Activated CD8-positive, alpha-beta memory T cell treated with anti-CD3 and anti-CD28 coated beads for 24 hours (primary cell): Measurements from ENCODE around the gene TMCO1.
"Not testable (repeated sequence)": the region's sequence is repeated elsewhere in the genome, so short reads cannot be mapped to it uniquely, and the experiment has no call there.

ENCODE experiments used
- DNase-seq: peaks from one replicate; pipeline ENCODE4 v3.0.0-alpha.2; 2020

The TMCO1 gene, protein sequence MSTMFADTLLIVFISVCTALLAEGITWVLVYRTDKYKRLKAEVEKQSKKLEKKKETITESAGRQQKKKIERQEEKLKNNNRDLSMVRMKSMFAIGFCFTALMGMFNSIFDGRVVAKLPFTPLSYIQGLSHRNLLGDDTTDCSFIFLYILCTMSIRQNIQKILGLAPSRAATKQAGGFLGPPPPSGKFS

DNA sequence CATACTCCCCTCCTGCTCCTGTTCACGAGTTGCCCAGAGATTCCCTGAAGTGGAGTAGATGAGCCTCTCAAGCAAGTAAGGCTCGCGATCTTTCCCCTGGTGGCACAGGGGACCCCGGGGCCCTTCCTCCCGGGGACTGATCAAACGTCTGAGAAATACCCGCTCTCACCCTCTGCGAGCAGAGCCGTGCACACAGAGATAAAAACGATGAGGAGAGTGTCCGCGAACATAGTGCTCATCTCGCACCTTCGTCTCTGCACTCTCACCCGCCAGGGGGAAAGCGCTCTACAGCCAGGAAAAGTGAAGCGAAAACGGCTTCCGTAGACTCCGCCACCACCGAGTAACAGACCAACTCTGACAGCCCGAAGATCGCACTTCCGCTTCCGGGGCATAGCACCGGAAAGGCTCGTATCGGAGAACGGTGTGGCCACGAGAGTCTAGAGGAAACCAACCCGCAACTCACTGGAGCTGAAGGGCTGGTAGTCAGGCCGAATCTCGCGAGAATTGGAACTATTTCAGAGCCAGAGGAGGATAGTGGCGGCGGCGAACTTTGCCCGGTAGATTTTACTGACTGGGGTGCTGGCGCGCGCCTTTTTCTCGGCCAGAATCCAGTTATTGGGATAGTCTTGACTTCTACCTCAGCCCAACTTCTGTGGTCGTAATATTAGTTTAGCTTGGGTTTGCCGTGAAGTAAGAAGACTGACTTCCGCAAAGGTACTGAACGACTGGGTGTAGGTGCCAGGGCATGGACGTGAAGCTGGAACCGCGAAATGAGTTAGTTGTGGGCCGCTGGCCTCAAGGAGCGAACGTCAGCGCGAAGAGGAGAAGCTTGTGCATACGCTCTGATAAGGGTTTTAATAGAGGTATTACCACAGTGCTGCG, at the start of gene TMCO1:
Gene TMCO1 (minus strand): TSS at position 356 of the 882 bp plus-strand sequence. CDS start 117 bp downstream, at position 239.
- peak; percentile 92 for DNase-seq

DNA sequence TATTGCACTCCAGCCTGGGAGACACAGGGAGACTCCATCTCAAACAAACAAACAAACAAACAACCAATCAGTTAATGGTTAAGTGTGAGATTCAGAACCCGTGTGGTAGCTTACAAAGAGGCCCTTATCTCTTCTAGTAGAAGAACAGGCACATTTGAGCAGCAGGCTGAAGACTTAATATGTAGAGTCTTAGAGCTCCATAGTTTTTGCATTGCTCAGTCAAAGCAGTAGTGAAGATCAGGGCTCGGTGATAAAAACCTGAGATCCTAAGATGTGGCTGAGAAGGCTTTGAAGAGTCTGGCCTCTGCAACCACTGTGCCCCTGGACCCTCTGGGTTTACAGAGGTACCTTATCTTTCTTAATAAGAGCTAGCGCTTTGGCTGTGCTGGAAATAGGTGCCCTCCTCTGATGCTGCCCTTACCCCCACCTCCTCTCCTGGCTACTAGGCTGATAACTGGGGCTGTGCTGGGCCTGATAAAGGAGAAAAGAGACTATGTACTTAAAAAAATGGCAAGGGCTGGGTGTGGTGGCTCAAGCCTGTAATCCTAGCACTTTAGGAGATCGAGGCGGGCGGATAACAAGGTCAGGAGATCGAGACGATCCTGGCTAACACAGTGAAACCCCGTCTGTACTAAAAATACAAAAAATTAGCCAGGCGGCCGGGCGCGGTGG, 48.3 kb upstream of the TMCO1 start:
- no peak for DNase-seq

DNA sequence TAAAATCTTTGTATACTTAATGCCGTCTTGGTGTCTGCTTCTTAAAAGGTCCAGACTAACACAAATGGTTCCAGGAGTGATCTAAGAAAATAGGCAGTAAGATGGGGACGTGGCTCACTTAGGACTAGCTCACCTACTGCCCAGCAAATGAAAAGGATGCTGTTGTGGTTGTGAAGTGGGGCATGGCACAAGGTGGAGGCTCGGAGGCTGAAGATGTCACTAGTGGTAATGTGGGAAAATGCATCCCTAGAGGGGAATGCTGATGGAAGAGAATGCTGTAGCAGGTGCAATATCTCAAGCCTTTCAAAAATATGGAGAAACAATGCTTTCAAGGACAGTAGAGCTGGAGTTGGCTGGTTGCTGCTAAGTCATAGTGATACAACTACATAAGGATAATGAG, 47.5 kb upstream of the TMCO1 start:
- DNase-seq = no peak

DNA sequence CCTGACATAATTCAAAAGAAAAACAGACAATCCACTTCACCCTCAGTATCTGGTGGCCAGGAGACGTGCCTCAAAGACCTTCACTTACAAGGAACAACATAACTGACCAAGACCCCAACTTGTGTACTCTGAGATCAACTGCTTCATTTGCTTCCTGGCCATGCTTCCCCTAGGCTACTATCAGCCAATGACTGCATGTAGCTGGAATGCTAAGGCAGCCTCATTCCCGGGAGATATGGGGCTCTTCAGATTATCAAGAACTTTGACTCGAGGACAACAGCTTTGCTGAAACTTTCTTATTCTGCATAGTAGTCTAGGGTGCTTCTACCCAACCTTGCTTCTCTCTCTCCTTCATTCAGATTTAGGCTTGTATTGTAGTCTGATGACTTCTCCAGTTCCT, 47.1 kb upstream of the TMCO1 start:
- DNase-seq = no peak

DNA sequence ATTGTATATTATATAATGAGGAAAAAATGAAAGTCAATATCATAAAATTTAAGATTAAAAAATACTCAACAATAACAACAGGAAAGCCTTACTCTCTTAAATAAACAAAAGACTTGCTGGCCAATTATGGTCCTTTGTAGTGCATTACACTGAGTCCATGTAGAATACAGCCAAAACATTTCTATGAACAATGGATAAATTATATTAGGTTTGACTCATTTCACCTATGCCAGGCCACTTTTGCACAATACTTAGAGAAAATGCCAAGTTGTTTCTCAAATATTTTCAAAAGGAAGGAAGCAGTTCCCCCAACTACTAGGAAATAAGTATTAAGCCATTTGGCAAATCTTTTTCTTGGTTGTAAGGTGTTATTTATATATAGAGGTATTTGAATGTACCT, 38.9 kb upstream of the TMCO1 start:
- no peak for DNase-seq

DNA sequence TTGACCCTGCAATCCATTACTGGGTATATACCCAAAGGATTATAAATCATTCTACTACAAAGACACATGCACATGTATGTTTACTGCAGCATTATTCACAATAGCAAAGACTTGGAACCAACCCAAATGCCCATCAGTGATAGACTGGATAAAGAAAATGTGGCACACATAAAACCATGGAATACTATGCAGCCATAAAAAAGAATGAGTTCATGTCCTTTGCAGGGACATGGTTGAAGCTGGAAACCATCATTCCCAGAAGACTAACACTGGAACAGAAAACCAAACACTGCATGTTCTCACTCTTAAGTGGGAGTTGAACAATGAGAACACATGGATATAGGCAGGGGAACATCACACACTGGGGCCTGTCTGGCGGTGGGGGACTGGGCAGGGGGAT, 35.8 kb upstream of the TMCO1 start:
- not testable (repeated sequence) for DNase-seq

DNA sequence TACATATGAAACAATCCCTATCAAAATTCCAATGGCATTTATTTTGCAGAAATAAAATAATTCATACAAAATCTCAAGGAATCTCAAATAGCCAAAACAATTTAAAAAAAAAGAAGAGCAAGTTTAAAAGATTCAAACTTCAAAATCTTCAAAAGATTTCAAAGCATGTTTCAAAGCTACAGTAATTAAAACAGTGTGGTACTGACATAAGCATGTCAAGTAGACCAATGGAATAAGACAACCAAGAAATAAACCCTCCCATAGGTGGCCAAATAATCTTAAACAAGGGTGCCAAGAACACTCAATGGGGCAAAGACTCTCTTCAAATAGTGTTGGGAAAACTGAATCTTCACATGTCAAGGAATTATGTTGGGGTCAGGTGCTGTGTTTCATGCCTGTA, 30.7 kb upstream of the TMCO1 start:
- no peak for DNase-seq

DNA sequence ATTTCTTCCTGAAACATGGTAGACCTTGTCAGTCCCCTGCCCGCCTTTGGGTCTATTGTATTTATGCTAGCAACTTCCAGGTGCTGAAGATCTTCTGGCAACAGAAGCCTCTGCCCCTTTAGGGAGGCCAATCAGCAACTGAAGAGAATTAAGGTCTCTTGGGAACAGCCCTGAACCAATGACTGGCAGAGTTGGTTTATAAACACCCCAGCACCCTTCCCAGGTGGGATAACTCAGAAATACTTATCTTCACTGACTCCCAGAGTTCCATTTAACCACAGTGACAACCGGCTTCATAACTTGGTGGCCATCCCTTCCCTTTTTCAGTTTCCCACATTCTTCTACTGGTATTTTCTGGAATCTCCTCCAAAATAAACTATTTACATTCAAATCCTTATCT, 27.2 kb upstream of the TMCO1 start:
- no peak for DNase-seq

DNA sequence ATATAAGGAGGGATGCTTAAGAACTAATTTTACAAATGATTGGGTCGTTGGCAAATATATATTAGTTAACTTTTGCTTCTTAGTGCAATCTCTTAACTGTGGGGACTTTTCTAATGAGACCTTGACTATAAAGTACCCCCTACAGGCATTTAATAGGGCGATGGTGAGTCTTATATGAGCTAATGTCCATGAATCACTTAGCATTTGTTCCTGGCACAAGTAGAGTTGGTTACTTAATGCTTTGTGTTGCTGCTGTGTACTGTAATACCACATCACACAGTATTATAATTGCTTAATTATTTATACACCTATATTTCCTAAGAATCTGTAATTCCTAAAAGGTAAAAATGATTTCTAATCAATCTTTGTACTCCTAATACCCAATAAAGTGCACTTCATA, 25.3 kb upstream of the TMCO1 start:
- DNase-seq = no peak

DNA sequence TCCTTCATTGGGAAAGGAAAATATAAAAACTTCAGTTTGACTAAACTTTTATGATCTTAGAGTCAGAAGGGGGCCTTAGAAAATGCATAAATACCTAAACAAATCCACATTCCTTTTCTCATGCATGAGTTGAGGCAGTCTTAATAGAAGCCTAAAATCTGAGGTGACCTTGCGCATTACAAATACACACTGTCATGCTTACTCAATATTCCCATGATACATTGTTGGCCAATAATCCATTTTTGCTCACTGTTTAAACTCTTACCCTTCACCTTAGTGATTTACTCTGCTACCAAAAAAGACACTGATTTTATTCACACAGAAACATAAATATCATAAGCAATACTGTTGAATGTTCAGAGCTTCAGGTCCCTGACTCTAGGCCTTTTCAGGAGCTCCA, 19.1 kb upstream of the TMCO1 start:
- DNase-seq = no peak

DNA sequence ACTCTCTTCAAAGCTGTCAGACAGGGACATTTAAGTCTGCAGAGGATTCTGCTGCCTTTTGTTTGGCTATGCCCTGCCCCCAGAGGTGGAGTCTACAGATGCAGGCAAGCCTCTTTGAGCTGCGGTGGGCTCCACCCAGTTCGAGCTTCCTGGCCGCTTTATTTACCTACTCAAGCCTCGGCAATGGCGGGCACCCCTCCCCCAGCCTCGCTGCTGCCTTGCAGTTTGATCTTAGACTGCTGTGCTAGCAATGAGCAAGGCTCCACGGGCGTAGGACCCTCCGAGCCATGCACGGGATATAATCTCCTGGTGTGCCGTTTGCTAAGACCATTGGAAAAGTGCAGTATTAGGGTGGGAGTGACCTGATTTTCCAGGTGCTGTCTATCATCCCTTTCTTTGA, 14.9 kb upstream of the TMCO1 start:
- DNase-seq = not testable (repeated sequence)

DNA sequence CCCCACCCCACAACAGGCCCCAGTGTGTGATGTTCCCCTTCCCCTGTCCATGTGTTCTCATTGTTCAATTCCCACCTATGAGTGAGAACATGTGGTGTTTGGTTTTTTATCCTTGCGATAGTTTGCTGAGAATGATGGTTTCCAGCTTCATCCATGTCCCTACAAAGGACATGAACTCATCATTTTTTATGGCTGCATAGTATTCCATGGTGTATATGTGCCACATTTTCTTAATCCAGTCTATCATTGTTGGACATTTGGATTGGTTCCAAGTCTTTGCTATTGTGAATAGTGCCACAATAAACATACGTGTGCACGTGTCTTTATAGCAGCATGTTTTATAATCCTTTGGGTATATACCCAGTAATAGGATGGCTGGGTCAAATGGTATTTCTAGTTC, 9.5 kb upstream of the TMCO1 start:
- DNase-seq = not testable (repeated sequence)

DNA sequence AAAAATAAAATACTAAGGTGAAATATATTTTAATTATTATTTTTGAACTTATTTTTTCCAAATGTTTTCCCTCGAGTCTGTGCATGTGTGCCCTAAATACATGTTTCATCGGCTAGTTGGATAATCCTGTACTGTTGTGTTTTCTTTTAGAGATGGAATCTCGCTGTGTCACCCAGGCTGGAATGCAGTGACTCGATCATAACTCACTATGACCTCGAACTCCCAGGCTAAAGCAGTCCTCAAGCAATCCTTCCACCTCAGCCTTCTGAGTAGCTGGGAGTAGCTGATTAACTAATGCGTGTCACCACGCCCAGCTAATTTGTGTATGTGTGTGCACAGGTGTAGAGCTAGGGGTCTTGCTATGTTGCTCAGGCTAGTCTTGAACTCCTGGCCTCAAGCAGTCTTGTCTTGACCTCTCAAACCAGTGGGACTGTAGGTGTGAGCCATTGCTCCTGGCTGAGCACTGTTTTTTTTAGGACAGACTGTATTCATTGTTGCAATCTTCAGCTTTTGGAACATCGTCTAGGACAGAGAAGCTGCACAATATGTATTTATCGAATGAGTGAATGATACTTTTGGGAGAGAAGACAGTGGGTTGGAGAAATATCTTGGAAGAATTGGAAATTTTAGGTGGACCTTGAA, 4.8 kb upstream of the TMCO1 start:
- no peak for DNase-seq

DNA sequence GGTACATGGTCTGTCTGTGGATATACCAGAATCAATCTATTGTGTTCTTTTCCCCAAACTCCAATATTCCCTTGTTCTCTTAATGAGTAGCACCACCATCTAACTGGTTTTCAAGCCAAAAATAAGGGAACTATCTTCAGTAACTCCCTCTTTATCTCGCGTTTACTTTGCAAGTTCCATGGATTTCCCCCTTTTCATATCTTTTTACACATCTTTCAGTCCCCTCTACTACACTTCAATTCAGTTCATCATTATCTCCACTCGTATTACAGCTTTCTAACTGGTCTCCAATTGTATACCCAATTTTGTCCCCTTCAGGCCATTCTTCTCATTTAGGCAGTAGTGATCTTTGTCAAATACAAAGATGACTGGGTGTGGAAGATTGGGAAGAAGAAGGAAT, 4.1 kb upstream of the TMCO1 start:
- no peak for DNase-seq

DNA sequence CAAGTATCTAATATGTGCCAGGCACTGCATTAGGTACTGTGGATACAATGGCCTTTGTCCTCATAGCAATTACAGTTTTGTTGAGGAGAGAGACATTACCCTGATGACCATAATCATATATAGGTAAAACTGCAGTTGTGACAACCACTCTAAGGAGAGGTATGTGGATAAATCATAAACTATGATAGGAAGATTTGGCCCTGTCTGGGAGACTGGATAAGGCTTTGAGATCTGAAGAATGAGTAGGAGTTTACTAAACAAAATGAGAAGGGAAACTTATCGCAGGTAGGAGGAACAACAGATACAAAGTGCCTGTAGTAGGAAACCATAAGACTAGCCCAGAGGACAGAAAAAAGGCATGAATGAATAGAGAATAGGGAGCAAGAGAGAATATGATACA, 4.4 kb downstream of the TMCO1 start:
- DNase-seq = no peak

DNA sequence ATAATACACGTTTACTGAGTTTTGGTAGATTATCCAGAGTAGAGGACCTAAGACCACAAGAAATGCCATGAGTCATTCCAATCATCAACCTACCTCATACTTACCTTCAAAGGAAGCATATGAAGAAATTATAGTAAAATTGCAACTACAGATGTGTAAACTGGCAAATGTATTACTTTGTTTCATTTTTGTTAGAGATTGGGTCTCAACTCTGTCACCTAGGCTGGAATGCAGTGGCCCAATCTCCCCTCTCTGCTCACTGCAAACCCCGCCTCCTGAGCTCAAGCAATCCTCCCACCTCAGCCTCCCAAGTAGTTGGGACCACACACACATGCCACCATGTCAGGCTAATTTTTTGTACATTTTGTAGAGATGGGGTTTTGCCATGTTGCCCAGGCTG, 5.2 kb downstream of the TMCO1 start:
- no peak for DNase-seq

DNA sequence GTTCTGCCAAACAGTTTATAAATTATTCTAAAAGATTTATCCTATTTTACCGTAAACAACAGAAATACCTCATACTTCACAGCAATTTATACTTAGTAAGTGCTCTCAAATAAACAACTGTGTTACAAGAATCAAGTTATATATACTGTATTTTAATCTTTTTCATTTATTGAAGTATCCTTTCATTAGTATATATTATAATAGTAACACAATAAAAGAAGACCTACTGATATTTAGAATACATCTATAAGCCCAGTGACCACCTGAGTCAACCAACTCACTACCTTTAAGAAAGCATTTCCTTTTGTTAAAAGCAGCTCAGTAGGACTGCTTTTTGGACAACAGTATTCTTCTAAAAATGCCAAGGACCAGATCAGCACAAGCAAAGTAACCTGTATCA, 5.9 kb downstream of the TMCO1 start:
- DNase-seq = no peak

DNA sequence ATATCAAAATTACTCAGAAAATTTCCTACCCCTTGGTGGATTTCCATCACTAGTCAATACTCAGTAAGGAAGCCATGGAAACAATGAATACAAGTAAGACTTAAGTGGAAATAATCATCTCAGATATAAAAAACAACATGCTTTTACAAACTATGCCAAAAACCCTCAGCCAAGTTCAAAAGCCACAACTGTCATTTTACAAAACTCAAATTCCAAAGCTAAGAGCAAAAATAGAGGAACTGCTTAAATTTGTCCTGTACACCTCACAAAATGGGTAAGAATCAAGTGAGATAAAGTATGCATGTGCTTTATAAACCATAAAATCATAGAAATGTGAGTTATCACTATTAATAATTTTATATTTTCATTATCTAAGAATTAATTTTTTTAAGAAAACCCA, 9.6 kb downstream of the TMCO1 start:
- no peak for DNase-seq

DNA sequence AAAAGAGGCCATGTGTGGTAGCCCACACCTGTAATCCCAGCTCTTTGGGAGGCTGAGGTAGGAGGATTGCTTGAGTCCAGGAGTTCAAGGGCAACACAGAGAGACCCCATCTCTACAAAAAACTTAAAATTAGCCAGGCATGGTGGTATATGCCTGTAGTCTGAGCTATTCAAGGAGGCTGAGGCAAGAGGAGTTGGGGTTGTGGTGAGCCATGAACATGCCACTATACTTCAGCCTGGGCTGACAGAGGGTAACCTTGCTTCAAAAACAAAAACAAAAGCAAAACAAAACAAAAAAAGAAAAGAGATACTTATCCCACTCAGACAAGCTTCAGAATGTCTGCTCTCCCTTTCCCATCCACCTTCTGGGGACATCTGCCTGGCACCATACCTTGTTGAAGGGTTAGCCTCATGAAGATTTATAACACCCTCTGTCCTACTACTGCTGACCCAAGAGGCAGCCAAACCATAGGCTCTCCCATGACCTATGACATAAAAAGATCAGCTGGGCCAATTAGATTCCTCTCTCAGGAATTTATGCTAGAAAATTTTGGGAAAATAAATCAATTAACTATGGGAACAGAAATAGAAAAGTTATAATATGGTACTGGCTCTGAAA, 13.2 kb downstream of the TMCO1 start:
- no peak for DNase-seq

DNA sequence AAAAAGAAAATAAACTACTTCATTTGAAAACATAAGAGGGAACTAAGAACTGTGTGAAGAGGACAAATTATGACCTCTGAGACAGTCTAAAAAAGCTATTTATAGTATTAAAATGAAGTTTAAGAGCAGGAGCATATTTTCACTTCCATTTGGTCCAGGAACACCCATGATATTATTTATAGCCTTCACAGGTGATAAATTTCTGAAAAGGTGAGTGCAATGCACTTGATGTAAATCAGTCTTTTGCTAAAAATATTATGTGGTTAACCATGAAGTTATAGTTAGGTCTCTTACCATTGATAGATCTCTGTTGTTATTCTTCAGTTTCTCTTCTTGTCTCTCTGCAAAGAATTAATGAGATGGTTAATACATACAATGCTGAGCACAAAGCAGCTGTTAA, 14.7 kb downstream of the TMCO1 start:
- DNase-seq = no peak

DNA sequence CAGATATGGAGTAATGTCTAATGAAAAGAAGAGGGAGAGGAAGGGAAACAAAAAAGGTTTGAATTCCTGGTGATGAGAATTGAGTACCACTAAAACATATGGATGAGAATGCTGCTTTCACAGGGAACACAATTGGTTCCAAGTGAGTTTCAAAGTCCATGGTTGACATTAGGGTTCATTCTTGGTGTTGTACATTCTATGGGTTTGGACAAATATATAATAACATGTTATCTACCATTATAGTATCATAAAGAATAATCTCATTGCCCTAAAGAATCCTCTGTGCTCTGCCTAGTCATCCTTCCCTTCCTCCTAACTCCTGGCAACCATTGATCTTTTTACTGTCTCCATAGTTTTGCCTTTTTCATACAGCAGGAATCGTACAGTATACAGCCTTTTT, 20.1 kb downstream of the TMCO1 start:
- DNase-seq = no peak

DNA sequence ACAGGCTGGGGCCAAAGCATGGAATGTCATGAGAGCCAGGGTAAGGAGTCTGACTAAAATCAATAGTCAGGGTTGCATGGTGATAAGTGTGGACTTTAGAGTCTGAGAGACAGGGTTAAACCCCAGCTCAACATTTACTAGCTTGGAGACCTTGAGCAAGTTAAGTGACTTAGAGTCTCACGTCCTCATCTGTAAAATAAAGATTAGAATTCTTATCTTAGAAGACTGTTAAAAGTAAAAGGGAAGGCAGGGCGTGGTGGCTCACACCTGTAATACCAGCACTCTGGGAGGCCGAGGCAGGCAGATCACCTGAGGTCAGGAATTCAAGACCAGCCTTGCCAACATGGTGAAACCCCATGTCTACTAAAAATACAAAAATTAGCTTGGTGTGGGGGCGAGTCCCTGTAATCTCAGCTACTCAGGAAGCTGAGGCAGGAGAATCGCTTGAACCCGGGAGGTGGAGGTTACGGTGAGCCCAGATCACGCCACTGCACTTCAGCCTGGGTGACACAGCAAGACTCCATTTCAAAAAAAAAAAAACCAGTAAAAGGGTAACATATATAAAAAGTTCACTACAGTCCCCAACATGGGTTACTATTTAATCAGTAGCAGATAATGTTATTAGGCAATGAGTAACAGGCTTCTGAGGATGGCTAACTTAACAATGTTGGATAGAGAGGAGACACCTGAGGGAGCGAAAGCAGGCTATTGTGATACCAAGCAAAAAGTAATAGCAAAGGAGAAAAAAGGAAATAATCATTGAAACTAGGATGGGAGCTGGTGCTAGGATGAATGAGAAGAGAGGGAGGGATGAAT, 20.8 kb downstream of the TMCO1 start:
- DNase-seq = no peak
